ENCODE results near the gene ITSN1. TPM values are rescaled to one million over a fixed set of nuclear protein-coding genes. Genes with fewer than 3 reads are reported as not detected.
A peak's percentile ranks its signal among the peaks of the same experiment; 100 is the strongest.

ITSN1 gene
- total and polyA plus RNA-seq, 2 experiments from 2014 or later: 77.9 to 95.7 TPM

- TF ChIP-seq REST (IDR thresholded peaks at IDR 0.05; ENCODE audit: unreplicated experiment) (no peak), NANOG (IDR thresholded peaks at IDR 0.05; ENCODE audit: borderline replicate concordance) (no peak)
Observed at GRCh38 chr21:33836408-33836807, 194.1 kb downstream of the ITSN1 start (continued).

GRCh38 chr21:33839167-33839716, 196.9 kb downstream of the ITSN1 start:
- Histone ChIP-seq H3K9me2 (ENCODE audit: insufficient read depth) (no peaks in the 10 kb centered on the region), H3F3A (replicated peaks; ENCODE audit: low read depth) (no peaks in the 10 kb centered on the region), H3K4me1 (ENCODE audit: insufficient read depth) (no peaks in the 10 kb centered on the region), H3K4me3 (no peak overlapping the region), H3K27ac (ENCODE audit: low read depth) (no peak overlapping the region), H3K36me3 (ENCODE audit: insufficient read depth) (no peaks in the 10 kb centered on the region), H4K20me1 (replicated peaks; ENCODE audit: insufficient read depth) (0 out of 2 replicates have a peak, but pooled peaks cover 9% of the 10 kb centered on the region), H3K27me3 (ENCODE audit: insufficient read depth) (no peaks in the 10 kb centered on the region), H3K4me2 (no peak overlapping the region), H2AFZ (no peak overlapping the region), H3K79me2 (replicated peaks; ENCODE audit: insufficient read depth) (no peaks in the 10 kb centered on the region)
- Mint-ChIP-seq H3K4me3 (no peak overlapping the region; the same call in 2 of the 3 replicates), H3K27me3 (ENCODE audit: insufficient read depth, low read depth, poor library complexity) (peaks cover 4% of the 10 kb centered on the region), H3K9me3 (no peaks in the 10 kb centered on the region), H3K4me1 (no peaks in the 10 kb centered on the region; the same call in 2 of the 3 replicates), H3K36me3 (ENCODE audit: low read depth) (peaks cover 40% of the 10 kb centered on the region), H3K27ac (no peak overlapping the region; the same call in 1 of the 2 replicates)
- ATAC-seq (peak; percentile 73), DNase-seq (ENCODE audit: low spot score) (peak; percentile 31)
- no peak for TF ChIP-seq REST (IDR thresholded peaks at IDR 0.05; ENCODE audit: unreplicated experiment)
- TF ChIP-seq EZH2phosphoT487 (IDR thresholded peaks at IDR 0.05; ENCODE audit: unreplicated experiment): no peak
- TF ChIP-seq POLR2AphosphoS5 (IDR thresholded peaks at IDR 0.05; ENCODE audit: low read depth): no peak
- TF ChIP-seq JUNB (IDR thresholded peaks at IDR 0.05; ENCODE audit: unreplicated experiment): no peak
- no peak for TF ChIP-seq ETS1 (IDR thresholded peaks at IDR 0.05)
- TF ChIP-seq STAT1 (IDR thresholded peaks at IDR 0.05; ENCODE audit: unreplicated experiment): no peak
- no peak for TF ChIP-seq ZNF114 (CRISPR knock-in tag; IDR thresholded peaks at IDR 0.05)
- TF ChIP-seq CREB1 (CRISPR knock-in tag; IDR thresholded peaks at IDR 0.05; ENCODE audit: low read depth): no peak
- TF ChIP-seq NANOG (IDR thresholded peaks at IDR 0.05; ENCODE audit: borderline replicate concordance): no peak
- no peak for TF ChIP-seq CTCF (conservative IDR thresholded peaks at IDR 0.05; ENCODE audit: low read depth in 2 of 2)
- no peak for TF ChIP-seq ZNF331 (CRISPR knock-in tag; IDR thresholded peaks at IDR 0.05; ENCODE audit: low read depth)
